Kidney capillary endothelial cell (primary cell): ENCODE data around the gene GUK1.

Source experiments
- DNase-seq: peaks from one replicate; pipeline ENCODE4 v3.0.0-alpha.2; 2018; ENCODE audit warnings: low spot score

GUK1 gene

DNA sequence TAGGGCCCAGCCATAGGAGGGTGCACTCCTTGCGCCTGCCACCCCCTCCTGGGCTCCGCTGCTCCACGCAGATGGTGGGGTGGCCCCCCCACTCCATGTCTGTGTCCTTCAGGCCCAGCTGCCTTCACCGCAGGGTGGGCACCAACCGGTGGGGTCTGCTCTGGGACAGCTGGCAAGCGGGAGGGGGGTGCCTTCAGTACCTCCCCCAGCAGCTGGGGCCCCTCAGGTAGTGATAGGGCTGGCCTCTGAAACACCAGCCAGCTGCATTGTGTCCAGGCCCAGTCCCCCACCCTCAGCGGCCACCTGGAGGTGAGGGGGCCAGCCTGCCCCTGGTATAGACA is 10.0 kb downstream of the GUK1 start:
- no peak for DNase-seq

DNA sequence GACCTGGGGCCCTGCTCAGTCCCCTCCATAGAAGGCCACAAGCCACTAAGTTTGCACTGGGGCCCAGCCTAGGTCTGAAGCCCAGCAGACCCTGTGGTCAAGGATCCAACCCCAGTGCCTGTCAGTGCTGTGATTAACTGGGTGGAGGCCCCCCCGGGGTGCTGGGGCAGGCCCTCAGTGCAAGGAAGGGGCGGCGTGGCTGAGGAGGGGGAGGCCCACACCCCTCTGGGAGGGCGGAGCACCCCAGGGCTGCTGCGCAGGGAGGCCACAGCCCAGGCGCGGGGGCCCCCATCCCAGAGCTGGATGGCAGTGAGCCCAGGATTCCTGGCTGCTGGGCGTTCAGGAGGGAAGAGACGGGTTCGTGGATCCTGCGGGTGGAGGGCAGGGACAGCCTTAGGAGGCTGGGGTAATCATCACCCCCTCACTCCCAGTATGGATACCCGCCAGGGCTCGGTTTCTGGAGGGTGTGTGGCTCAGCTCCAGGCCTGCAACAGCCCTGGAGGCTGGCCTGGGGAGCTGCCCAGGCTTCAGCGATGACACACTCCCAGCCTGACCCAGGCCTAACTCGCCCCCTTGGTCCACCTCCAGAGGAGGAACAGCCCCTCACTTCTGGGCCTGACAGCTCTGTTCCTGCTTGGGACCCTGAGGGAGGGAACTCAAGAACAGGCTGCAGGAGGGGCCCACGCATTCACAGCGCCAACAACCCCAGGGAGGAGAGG is 10.5 kb downstream of the GUK1 start:
- DNase-seq: no peak

DNA sequence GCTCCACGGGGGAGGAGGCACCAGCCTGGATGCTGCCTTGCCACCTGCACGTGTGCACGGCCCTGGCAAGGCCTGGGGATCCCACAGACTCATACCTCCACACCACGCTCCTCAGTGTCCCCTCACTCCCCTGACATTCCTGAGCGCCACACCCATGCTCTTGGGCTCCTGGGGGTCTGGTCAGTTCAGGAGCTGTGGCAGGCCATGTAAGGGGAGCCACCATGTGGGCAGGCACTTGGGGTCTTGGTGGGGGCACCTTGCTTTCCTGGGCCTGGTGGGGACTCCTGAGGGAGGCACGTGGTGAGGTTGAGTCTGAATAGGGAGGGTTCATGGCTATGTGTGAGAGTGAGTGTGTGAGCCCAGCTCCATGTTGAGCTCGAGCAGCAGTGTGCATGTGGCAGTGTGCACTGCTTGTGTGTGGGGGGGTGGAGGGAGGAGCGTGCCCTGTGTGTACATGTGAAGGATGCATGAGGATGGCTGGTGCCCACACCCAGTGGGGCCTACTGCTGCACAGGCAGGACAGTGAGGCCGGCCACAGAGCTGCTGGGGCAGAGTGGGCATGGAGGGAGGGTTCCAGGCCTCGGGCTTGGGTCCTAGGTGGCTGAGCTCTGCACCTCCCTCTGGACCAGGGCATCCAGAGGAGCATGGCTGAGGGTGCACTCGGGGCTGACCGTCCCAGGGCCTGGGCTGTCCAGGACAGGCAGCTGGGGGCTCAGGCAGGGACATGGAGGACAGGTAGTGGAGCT is 11.3 kb downstream of the GUK1 start:
- no peak for DNase-seq

DNA sequence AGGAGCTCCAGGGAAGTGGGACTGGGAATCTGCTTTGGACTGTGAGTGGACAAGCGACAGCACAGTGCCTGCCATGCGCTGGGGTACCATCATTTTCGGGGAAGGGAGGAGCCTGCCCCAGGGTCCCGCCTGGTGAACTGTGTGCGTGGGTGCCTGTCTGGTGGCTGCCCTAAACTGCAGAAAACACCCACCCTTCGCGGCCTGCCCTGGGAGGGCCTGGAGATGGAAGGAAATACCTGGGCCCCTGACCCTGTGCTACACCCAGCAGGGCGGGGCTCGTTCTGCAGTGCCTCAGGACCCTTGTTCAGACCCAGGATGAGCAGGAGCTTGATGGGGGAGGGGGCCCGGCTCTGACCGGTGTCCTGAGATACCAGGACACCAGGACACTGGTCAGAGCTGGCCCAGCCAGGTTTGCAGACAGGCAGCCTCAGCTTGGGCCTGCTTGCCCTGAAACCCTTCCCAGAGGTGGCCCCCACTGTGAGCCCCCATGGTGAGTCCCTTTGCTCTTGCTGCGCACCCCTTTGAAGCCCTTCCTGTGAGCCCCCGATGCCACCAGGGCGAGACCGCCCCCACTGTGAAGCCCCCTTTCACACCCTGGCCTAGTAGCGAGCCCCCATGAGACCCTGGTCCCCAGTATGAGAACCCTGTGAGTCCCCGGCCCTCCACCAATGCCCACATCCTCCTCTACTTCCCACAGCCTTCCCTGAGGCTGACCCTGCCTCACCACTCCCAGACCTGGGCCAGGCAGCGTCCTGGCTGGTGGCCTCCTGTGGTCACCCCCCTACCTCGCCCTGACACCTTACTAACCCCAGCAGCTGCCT is 12.2 kb downstream of the GUK1 start:
- no peak for DNase-seq

DNA sequence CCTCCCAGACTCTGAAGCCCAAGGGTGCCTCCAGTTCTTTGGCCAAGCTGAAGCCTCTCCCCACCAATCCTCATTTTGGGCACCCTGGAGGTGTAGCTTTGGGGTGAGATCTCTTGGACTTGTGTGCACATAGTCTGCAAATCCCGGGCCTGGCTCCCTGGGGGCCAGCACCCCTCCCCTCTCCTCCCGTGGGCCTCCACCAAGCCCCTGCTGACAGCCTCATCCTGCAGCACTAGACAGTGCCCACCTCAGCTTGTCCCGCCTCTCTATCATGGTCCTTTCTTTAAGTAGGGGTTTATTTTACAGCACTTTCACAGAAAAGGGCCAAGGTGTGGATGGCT is 12.8 kb downstream of the GUK1 start:
- DNase-seq: no peak

DNA sequence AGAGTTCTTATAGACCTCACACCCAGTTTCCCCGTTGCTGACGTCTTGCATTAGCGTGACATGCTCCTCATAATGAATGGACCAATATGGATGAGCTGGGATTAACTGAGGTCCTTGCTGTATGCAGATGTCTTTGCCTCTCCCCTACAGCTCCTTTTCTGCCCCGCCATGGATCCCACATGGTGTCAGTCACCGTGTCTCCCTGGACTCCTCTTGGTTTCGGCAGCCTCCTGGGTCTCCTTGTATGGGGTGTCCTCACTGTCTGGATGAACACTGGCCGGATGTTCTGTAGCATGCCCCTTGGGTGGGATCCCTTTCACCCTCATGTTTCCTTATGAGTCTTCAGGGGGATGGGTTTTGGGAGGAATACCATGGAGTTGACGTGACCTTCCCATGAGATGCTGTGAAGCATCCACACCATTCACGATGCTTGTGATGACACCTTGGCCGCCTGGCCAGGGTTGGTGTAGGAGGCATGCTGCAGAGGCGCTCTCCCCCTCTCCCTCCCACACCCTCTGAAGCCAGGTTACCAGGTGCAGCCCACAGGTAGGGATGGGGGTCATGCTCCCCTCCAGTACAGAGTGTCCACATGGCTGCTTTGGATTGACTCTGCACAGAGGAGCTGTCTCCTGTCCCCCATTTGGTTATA is 14.1 kb downstream of the GUK1 start:
- no peak for DNase-seq

DNA sequence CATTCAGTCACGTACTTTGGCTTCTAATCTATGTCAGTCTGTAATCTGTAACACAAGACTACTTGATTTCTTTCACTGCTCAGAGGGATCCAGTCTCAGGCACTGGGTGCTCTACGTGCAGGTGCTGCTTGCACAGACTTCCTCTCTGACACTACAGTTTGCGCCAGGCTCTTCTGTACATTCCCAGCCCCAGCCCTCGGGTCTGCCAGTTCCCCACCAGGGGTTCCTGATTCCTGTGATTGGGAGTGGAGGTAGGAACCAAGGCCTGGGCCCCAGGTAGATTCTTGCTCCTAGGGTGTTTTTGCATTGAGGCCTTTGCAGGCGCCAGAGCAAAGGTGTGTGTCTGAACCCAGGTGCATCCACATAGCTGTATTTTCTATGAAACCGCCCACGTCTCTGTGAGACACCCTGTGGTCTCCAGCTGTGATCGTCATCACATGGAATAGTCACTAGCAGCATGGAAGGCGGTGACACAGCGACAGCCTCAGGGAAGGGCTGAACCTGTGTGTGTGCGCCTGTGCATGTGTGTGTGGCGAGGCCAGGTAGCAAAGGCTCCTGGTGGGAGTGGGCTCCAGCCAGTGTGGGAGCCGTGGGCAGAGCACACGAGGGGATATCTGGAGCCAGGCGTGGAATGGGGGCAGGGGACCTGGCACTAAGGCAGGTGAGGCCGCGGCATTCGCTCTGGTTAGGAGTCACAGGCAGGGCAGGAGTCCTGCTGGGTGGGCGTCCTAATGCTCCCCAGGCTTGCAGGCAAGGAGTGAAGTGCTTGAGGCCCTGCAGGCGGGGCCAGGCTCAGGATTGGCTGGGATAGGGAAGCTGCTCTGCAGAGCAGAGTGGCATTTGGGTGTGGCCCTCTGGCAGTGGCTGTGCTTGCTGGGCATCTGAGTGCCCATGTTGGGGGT is 14.8 kb downstream of the GUK1 start:
- DNase-seq: no peak

DNA sequence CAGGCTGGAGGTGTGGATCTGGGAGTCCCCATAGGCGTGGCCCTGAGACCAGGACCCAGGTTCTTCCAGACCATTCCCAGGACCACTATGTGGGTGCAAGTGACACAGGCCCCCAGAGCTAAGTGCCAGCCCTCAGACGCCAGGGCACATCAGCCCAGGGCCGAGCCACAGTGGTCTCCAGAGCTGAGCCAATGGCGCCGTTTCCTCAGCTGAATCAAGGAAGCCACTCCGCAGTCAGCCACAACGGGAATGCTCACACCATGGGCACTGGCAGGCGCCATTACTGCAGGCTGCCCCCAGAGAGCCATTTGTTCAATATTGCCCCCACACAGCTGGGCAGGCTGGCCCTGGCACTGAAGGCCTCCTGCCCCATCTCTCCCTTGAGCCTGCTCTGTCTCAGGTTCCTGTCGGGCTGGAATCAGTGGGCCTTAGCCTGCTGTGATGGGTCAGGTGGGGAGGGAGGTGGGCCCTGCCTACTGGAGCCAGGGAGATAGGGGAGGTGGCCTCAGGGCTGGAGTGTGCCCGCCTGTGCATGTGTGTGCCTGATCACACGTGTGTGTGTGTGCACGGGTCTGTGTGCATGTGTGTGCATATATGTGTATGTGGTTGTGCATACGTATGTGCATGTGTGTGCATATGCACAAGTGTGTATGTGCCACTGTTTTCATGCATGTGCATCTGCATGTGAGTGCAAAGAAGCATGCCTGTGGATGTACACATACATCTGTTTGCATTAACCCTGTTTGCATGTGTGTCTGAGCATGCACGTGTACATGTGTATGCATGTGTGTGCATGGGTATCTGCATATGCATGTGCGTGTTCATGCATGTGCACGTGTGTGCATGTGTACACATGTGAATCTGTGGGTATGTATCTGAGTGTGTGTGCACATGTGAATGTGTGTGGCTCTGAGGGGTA is 15.8 kb downstream of the GUK1 start:
- no peak for DNase-seq

DNA sequence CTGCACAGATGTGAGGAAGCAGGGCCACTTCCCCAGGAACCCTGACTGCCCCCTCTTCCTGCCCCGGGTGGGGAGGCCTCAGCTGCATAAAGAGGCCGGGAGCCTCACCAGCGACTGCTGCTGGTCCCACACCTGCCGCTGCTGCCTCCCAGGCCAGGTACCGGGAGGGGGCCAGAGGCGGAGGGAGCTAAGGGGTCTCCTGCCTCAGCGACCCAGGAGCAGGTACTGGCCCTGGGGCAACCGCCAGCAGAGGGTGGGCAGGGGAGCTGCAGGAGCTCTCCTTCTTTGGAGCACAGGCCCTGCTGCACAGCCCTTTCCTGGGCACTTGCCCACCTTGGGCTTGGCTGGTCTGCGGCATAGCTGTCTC is 16.4 kb downstream of the GUK1 start:
- DNase-seq: no peak

DNA sequence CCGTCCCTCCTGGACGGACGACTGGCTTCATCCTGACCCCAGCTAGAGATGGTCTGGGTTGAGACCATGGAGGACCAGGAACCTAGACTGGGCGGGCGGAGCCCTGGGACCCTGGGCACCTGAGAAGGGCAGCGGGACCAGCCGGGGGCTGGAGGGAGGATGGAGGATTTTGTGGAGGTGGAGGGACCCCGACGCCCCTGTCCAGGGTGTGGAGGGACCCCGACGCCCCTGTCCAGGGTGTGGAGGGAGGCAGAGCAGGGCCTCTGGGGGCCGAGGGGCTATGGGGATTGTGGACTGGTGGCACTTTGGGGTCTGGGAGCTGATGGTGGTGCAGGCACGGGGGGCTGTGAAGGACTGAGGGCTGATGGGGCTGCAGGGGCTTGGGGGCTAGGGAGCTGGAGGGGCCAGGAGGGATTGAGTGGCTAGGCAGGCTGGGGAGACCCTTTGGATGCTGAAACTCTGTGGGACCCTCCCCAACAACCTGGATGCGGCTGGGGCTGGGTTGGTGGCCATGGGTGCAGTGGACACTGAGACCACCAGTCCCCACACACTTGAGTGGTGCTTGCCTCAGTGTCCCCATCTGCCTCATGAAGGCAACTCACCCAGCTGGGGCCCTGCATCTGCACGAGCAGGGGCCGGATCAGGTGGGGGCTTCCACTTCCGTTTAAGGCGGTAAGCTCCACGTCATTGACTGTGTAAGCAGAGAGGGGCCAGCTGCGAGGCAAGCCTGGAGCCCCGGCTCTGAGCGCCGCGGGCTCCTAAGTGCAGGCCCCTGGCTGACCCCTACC is 17.1 kb downstream of the GUK1 start:
- DNase-seq: no peak

DNA sequence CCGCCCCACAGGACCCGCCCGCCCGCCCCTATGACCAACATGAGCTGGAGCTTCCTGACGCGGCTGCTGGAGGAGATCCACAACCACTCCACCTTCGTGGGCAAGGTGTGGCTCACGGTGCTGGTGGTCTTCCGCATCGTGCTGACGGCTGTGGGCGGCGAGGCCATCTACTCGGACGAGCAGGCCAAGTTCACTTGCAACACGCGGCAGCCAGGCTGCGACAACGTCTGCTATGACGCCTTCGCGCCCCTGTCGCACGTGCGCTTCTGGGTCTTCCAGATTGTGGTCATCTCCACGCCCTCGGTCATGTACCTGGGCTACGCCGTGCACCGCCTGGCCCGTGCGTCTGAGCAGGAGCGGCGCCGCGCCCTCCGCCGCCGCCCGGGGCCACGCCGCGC is 17.6 kb downstream of the GUK1 start:
- no peak for DNase-seq

DNA sequence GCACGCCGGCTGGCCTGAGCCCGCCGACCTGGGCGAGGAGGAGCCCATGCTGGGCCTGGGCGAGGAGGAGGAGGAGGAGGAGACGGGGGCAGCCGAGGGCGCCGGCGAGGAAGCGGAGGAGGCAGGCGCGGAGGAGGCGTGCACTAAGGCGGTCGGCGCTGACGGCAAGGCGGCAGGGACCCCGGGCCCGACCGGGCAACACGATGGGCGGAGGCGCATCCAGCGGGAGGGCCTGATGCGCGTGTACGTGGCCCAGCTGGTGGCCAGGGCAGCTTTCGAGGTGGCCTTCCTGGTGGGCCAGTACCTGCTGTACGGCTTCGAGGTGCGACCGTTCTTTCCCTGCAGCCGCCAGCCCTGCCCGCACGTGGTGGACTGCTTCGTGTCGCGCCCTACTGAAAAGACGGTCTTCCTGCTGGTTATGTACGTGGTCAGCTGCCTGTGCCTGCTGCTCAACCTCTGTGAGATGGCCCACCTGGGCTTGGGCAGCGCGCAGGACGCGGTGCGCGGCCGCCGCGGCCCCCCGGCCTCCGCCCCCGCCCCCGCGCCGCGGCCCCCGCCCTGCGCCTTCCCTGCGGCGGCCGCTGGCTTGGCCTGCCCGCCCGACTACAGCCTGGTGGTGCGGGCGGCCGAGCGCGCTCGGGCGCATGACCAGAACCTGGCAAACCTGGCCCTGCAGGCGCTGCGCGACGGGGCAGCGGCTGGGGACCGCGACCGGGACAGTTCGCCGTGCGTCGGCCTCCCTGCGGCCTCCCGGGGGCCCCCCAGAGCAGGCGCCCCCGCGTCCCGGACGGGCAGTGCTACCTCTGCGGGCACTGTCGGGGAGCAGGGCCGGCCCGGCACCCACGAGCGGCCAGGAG is 18.3 kb downstream of the GUK1 start:
- no peak for DNase-seq

DNA sequence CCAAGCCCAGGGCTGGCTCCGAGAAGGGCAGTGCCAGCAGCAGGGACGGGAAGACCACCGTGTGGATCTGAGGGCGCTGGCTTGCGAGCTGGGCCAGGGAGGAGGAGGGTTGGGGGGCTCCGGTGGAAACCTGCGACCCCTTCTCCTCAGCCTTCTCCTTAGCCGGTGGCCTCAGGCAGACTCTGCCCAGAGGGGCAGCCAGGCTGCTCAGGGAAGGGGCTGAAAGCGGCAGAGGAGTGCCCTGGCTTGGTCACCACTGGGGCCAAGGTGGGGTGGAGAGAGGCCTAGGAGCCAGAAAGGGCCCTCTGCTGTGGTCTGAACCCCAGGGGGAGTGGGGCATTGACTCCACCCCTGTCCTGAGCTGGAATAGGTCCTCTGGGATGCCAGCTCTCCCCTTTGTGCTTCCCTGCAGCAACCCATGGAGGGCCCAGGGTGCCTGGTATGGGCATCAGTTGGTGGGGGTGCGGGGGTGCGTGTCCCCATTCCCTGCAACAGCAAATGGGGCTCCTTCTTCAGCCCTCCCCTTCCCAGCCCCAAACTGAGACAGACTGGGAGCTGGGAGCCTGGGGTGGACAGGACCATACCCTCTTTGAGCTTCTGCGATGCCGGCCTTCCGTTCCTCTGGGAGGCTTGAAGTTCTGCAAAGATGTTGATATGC is 19.1 kb downstream of the GUK1 start:
- no peak for DNase-seq

DNA sequence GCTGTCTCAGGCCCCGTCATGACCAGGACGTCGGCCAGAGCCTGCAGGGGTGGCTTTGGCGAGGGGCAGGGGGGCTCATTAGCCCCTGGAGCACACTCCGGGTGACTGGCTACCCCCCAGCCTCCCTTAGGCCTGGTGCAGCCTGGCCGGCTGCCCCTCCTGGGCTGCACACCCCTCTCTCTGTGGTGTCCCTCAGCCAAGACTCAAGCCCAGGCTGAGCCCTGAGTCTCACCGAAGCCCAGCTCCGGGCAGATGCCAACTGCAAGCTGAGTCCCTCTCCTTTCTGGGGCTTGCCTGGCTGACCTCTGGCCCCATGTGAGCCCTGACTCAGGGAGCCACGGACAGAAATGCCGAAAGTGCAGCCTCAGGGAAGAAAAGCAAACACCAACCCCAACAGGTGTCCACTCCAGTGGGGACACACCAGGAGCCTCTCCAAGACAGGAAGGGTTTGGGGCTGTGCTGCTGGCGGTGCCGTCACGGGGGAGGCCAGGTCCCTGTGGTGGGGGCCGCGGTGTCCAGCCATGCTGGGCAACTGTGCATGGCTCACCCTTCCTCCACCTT is 20.2 kb downstream of the GUK1 start:
- no peak for DNase-seq

DNA sequence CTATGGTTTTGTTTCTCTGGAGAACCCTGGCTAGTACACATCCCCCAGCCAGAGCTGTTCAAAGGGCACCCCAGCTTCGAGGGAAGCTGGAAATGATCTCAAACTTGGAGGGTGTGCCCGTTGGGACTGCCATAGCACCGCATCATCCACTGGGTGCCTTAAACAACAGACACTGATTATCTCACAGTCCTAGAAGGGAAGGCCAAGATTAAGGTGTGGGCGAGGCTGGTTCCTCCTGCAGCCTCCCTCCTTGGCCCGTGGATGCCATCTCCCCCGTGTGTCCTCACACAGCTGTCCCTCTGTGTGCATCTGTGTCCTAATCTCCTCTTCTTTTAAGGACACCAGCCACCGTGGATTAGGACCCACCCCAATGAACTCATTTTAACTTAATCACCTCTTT is 21.3 kb downstream of the GUK1 start:
- no peak for DNase-seq

DNA sequence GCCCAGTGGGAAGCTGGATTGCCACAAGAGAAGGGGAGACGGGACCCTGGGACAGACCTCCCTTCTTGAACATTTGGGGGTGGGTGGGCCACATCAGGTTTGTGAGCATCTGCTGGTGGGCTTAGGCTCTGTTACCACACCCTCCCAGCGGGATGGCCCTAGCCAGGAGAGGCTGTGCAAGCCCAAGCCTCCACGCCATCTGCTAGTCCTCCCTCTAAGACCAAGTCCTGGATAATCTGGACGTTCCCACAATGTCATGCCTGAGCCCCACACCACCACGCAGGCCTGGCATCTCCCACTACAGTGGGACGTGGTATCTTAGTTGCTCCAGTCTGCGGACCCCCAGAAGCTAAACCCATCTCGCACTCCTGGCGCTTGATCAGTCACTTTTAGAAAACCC is 21.8 kb downstream of the GUK1 start:
- DNase-seq: no peak

DNA sequence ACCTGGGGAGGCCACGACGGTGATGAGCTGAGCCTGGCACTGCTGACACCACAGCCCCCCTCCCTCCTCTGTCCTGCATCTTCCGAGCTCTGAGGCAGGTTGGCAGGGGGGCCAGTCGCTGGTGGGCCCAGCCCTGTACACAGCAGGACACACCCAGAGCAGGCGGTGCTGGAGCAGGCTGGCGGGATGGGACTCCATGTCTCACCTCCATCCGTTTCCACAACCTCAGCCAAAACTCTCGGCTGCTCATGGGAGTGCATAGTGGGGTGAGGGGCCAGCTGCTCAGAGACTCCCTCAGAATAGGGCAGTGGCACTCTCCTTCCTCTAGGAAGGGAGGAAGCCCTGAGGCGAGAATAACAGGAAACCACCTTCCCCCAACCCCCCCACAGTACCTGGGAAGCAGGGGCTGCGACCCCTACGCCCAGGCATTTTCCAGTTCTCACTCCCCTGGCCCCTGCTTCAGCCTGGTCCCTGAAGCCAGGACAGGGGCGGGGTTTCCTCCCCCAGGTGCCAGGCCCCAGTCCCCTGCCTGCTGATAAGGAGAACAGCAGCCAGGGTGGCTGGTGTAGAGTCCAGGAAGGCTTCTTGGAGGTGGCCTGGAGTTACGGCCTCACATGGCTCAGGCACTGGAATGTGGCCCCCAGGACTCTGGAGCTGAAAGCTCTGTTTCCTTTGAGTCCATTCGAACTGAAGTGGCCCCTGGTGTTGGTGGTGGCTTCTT is 22.4 kb downstream of the GUK1 start:
- peak; percentile 61 for DNase-seq
